ENCODE measurements around the gene HOXD11. TPM values are rescaled to one million over a fixed set of nuclear protein-coding genes. Genes with fewer than 3 reads are reported as not detected.

HOXD11 gene
- total and polyA plus RNA-seq, 8 donors: not detected

DNA sequence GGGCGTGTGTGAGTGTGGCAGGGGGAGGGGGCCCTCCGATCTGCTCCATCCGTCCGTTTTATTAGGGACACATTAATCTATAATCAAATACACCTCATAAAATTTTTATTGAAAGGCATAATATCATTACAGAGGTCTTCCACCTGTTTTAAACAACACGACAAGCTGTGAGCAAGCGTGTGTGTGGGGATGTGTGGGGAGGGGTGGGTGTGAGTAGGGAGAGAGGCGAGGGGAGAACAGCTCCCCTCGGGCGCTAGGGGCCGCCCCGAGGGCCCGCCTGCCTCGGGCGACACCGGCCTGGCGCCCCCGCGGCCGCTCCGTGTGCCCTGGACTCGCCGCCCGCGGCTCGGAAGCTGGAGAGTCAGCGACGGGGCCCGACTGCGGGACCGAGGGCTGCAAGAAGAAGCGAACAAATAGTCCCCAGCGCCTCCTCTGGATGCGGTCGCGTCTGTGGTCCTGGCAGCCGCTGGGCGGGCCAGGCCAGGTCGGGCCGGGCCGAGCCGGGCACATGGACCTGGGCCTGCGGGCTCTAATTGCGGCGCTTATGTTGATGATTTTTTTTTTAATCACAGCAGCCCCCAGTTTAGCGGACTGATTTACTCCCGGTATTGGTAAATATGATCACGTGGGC, 15.1 kb downstream of the HOXD11 start:
- intact Hi-C loops (cut with DNase I; ENCODE audit: low total_unique reads): loop anchor here (10.0 kb wide), 1 partner anchor 533 kb away; no protein-coding TSS in a partner anchor
- no peak for DNase-seq
- H3K27me3 ChIP-seq: peaks cover 57 to 100% (median 95%) of the 10 kb centered on the region in 3 donors
- H3K4me3 ChIP-seq: peak overlapping the region; percentile 38 to 47 (median 40)
- H3K36me3 ChIP-seq: no peaks in the 10 kb centered on the region
- TF ChIP-seq, protein P1, sequence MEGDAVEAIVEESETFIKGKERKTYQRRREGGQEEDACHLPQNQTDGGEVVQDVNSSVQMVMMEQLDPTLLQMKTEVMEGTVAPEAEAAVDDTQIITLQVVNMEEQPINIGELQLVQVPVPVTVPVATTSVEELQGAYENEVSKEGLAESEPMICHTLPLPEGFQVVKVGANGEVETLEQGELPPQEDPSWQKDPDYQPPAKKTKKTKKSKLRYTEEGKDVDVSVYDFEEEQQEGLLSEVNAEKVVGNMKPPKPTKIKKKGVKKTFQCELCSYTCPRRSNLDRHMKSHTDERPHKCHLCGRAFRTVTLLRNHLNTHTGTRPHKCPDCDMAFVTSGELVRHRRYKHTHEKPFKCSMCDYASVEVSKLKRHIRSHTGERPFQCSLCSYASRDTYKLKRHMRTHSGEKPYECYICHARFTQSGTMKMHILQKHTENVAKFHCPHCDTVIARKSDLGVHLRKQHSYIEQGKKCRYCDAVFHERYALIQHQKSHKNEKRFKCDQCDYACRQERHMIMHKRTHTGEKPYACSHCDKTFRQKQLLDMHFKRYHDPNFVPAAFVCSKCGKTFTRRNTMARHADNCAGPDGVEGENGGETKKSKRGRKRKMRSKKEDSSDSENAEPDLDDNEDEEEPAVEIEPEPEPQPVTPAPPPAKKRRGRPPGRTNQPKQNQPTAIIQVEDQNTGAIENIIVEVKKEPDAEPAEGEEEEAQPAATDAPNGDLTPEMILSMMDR (IDR thresholded peaks at IDR 0.05): no peak
- TF ChIP-seq EP300 (IDR thresholded peaks at IDR 0.05): no peak
- TF ChIP-seq POLR2A (IDR thresholded peaks at IDR 0.05): no peak
- H3K9me3 ChIP-seq: peaks cover 0 to 23% (median 1%) of the 10 kb centered on the region in 4 donors
- WGBS, 5 donors: 2 to 9% (median 7%) methylated on average over 21 to 47 of the region's 47 CpGs
- peaks cover 11 to 28% (median 20%) of the 10 kb centered on the region in 4 donors for H3K4me1 ChIP-seq
- H3K27ac ChIP-seq: peak overlapping the region in 1 of 5 donors; percentile 66

DNA sequence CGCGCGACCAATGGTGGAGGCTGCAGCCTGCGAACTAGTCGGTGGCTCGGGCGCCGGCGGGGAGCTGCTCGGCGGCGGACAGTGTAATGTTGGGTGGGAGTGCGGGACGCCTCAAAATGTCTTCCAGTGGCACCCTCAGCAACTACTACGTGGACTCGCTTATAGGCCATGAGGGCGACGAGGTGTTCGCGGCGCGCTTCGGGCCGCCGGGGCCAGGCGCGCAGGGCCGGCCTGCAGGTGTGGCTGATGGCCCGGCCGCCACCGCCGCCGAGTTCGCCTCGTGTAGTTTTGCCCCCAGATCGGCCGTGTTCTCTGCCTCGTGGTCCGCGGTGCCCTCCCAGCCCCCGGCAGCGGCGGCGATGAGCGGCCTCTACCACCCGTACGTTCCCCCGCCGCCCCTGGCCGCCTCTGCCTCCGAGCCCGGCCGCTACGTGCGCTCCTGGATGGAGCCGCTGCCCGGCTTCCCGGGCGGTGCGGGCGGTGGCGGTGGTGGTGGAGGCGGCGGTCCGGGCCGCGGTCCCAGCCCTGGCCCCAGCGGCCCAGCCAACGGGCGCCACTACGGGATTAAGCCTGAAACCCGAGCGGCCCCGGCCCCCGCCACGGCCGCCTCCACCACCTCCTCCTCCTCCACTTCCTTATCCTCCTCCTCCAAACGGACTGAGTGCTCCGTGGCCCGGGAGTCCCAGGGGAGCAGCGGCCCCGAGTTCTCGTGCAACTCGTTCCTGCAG, 15.8 kb downstream of the HOXD11 start, which contains the start of gene HOXD9:
Gene HOXD9, plus strand, starts transcription at position 37 of the 728 bp plus-strand sequence. Its CDS starts 50 bp downstream, at position 87.
- Histone ChIP-seq H3K36me3 (no peaks in the 10 kb centered on the region), H3K27me3 (peaks cover 50 to 100% (median 90%) of the 10 kb centered on the region in 3 donors), H3K4me3 (peak within 1 kb of the TSS; percentile 38 to 47 (median 40)), H3K27ac (peak within 1 kb of the TSS in 2 of 5 donors; percentile 57 to 66), H3K9me3 (peaks cover 0 to 23% (median 0%) of the 10 kb centered on the region in 4 donors), H3K4me1 (peaks cover 11 to 32% (median 21%) of the 10 kb centered on the region in 4 donors)
- TF ChIP-seq EP300 (IDR thresholded peaks at IDR 0.05): no peak
- no peak for TF ChIP-seq POLR2A (IDR thresholded peaks at IDR 0.05)
- DNase-seq: peak in 1 of 2 donors; percentile 72
- intact Hi-C loops (cut with DNase I; ENCODE audit: low total_unique reads): loop anchor here (10.0 kb wide), 1 partner anchor 532 kb away; no protein-coding TSS in a partner anchor
- 1 to 11% (median 4%) methylated on average over 42 to 84 of the region's 84 CpGs for WGBS, 5 donors

DNA sequence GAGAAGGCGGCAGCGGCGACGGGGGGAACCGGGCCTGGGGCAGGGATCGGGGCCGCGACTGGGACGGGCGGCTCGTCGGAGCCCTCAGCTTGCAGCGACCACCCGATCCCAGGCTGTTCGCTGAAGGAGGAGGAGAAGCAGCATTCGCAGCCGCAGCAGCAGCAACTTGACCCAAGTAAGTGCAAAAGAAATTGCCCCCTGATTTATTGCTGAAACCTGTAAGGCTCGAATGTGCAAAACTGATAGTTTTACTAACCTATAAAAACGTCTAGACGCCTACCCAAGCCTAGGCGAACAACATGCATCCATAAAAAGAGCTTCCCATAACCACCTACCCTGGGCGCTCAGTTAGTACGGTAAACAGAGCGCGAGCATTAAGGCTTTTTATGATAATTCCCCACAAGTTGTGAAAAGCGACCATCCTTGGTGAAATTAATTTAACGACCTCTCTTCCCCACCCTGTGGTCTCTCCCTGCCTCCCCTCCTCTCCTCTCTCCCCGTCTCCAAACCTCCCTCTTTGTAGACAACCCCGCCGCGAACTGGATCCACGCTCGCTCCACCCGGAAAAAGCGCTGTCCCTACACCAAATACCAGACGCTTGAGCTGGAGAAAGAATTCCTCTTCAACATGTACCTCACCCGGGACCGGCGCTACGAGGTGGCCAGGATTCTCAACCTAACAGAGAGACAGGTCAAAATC, 16.5 kb downstream of the HOXD11 start:
- intact Hi-C loops (cut with DNase I; ENCODE audit: low total_unique reads): loop anchor here (10.0 kb wide), 1 partner anchor 531 kb away; no protein-coding TSS in a partner anchor
- H3K9me3 ChIP-seq: peaks cover 0 to 23% (median 0%) of the 10 kb centered on the region in 4 donors
- peaks cover 45 to 100% (median 90%) of the 10 kb centered on the region in 3 donors for H3K27me3 ChIP-seq
- peak overlapping the region in 1 of 5 donors; percentile 57 for H3K27ac ChIP-seq
- H3K4me1 ChIP-seq: peaks cover 11 to 38% (median 26%) of the 10 kb centered on the region in 4 donors
- no peak for DNase-seq
- peak overlapping the region; percentile 38 to 47 (median 40) for H3K4me3 ChIP-seq
- no peaks in the 10 kb centered on the region for H3K36me3 ChIP-seq
- TF ChIP-seq, protein P1 (IDR thresholded peaks at IDR 0.05): no peak
- no peak for TF ChIP-seq POLR2A (IDR thresholded peaks at IDR 0.05)
- no peak for TF ChIP-seq EP300 (IDR thresholded peaks at IDR 0.05)
- no peak for TF ChIP-seq POLR2AphosphoS5 (IDR thresholded peaks at IDR 0.05)
- WGBS, 5 donors: 5 to 8% (median 7%) methylated on average over 39 to 40 of the region's 40 CpGs

DNA sequence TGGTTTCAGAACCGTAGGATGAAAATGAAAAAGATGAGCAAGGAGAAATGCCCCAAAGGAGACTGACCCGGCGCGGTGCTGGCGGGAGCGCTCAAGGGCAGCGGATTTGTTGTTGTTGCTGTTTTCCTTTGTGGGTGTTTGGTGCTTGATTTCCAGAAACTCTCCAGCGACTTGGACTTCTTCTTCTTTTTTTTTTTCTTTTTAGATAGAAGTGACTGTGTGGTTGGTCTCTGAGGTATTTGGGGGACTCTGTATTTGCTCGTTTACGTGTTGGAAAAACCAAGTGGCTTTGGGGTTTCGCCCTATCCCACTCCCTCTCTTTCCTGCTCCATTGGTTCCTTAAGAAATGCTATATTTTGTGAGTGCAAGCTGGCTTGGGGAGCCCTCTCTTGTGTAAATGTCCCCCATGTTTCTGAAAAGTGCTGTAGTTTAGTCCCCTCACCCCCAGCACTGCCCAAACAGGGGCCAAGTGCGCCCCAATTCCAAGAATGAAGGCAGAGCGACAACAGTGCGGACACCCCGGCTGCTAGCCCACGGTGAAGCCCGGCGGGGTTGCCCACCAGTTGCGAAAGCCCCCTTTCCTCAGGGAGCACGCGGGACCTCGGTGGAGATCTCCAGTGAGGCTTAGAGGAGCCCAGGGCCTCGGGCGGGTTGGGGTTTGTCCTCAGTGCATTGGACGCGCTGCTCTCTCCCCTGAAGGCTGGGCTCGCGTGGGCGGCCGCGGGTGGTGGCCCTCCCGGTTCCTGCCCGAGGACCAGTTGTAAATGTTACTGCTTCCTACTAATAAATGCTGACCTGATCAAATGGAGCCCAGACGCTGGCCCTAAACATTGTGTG, 17.2 kb downstream of the HOXD11 start:
- Histone ChIP-seq H3K27ac (no peak overlapping the region), H3K4me3 (no peak overlapping the region), H3K4me1 (peaks cover 15 to 45% (median 32%) of the 10 kb centered on the region in 4 donors), H3K27me3 (peaks cover 51 to 100% (median 92%) of the 10 kb centered on the region in 3 donors), H3K9me3 (peaks cover 0 to 31% (median 0%) of the 10 kb centered on the region in 4 donors), H3K36me3 (no peaks in the 10 kb centered on the region)
- DNase-seq: no peak
- intact Hi-C loops (cut with DNase I; ENCODE audit: low total_unique reads): loop anchor here (10.0 kb wide), 1 partner anchor 530 kb away; no protein-coding TSS in a partner anchor
- TF ChIP-seq, protein P1 (IDR thresholded peaks at IDR 0.05): no peak
- TF ChIP-seq POLR2AphosphoS5 (IDR thresholded peaks at IDR 0.05) (no peak), EP300 (IDR thresholded peaks at IDR 0.05) (no peak), POLR2A (IDR thresholded peaks at IDR 0.05) (no peak)
- WGBS, 5 donors: 11 to 27% (median 14%) methylated on average over 22 to 34 of the region's 34 CpGs

Measured in stomach (tissue), 9 donors.